HepG2 (cell line): Measurements from ENCODE around the gene RNF213. TPM values are rescaled to one million over a fixed set of nuclear protein-coding genes. Genes with fewer than 3 reads are reported as not detected.
A peak's percentile ranks its signal among the peaks of the same experiment; 100 is the strongest.

ENCODE experiments used
- PATZ1 ChIP-seq: sonication (generic); formaldehyde crosslinking; IDR thresholded peaks from 2 replicates; pipeline ENCODE4 v1.4.0; 2020; ENCODE audit warnings: missing genetic modification reagents
- PHB2 ChIP-seq: fragments of 450-650 bp; IDR thresholded peaks from 2 replicates; pipeline ENCODE4 v1.6.1; 2018; ENCODE audit not compliant: partially characterized antibody
- POLR2A ChIP-seq, 2 experiments: IDR thresholded peaks; 2 replicates each; pipeline ENCODE4 v1.6.1; 2011; ENCODE audit warnings: low read depth in 2 of 2, low read length in 2 of 2, mild to moderate bottlenecking in 1 of 2, moderate library complexity in 1 of 2; ENCODE audit not compliant: insufficient read depth in 1 of 2
- RAD51 ChIP-seq: fragments of 450-650 bp; IDR thresholded peaks from 2 replicates; pipeline ENCODE4 v1.6.1; 2016; ENCODE audit warnings: borderline replicate concordance
- SUZ12 ChIP-seq: fragments of 150-350 bp; IDR thresholded peaks from 2 replicates; pipeline ENCODE4 v1.6.1; 2014; ENCODE audit warnings: low read depth, low read length
- TBX3 ChIP-seq: fragments of 450-650 bp; IDR thresholded peaks from 2 replicates; pipeline ENCODE4 v1.6.1; 2017; ENCODE audit warnings: antibody characterized with exemption, mild to moderate bottlenecking, inconsistent platforms, borderline replicate concordance
- TFE3 ChIP-seq: IDR thresholded peaks from 2 replicates; pipeline ENCODE4 v1.6.1; 2016
- ZFP37 ChIP-seq: sonication (generic); formaldehyde crosslinking; IDR thresholded peaks from 2 replicates; pipeline ENCODE4 v1.4.0; 2020; ENCODE audit warnings: missing genetic modification reagents, borderline replicate concordance
- ZIK1 ChIP-seq: sonication (generic); formaldehyde crosslinking; IDR thresholded peaks from 2 replicates; pipeline ENCODE4 v1.5.0; 2020; ENCODE audit warnings: mild to moderate bottlenecking, low read depth, missing genetic modification reagents, borderline replicate concordance
- ZNF296 ChIP-seq: sonication (generic); formaldehyde crosslinking; conservative IDR thresholded peaks from 2 replicates; pipeline ENCODE4 v1.5.0; 2020; ENCODE audit warnings: mild to moderate bottlenecking, missing genetic modification reagents
- ZNF317 ChIP-seq: sonication (generic); formaldehyde crosslinking; IDR thresholded peaks from 2 replicates; pipeline ENCODE4 v1.5.0; 2020; ENCODE audit warnings: mild to moderate bottlenecking, missing genetic modification reagents
- ZNF432 ChIP-seq: sonication (generic); formaldehyde crosslinking; IDR thresholded peaks from 2 replicates; pipeline ENCODE4 v1.5.0; 2020; ENCODE audit warnings: missing genetic modification reagents, mild to moderate bottlenecking, borderline replicate concordance
- ZNF75D ChIP-seq: sonication (generic); formaldehyde crosslinking; IDR thresholded peaks from 2 replicates; pipeline ENCODE4 v1.8.1; 2023; ENCODE audit warnings: missing genetic modification reagents, mild to moderate bottlenecking, borderline replicate concordance
- polyA plus RNA-seq, 8 experiments: library from polyadenylated mRNA; depleted of rRNA in 3 of 8; stranded (reverse) in 7 of 8; unstranded in 1 of 8; fragments of >200 nt; fragmentation: Illumina TruSeq in 4 of 8; extraction: Trizol in 4 of 8; gene quantifications; 2 replicates each; pipeline versions ENCODE4 v1.2.1 to v1.2.3, GENCODE V29; 2011 to 2016; ENCODE audit warnings: low read depth in 4 of 8, missing spikeins in 1 of 8, mixed read lengths in 1 of 8; ENCODE audit not compliant: insufficient read depth in 1 of 8
- total RNA-seq, 5 experiments: library from RNA; depleted of rRNA; stranded (reverse); fragments of >200 nt; fragmentation: Illumina TruSeq; extraction: Trizol; gene quantifications; 2 replicates each; pipeline ENCODE4 v1.2.3, GENCODE V29; 2016; ENCODE audit warnings: low read depth in 1 of 5
- TF ChIP-seq, protein P1 (sequence below): IDR thresholded peaks from 2 replicates; pipeline ENCODE4 v1.6.1; 2012; ENCODE audit warnings: low read depth, low read length, improper control_type of control experiment
- TF ChIP-seq, protein P2 (sequence below): sonication (generic); formaldehyde crosslinking; IDR thresholded peaks from 2 replicates; pipeline ENCODE4 v1.5.0; 2020; ENCODE audit warnings: missing genetic modification reagents
- TF ChIP-seq, protein P3 (sequence below): sonication (generic); formaldehyde crosslinking; IDR thresholded peaks from 2 replicates; pipeline ENCODE4 v1.4.0; 2020; ENCODE audit warnings: mild to moderate bottlenecking, low read depth, missing genetic modification reagents
- TF ChIP-seq, protein P4 (sequence below): sonication (generic); formaldehyde crosslinking; IDR thresholded peaks from 2 replicates; pipeline ENCODE4 v1.8.1; 2023; ENCODE audit warnings: mild to moderate bottlenecking, missing genetic modification reagents
- TF ChIP-seq, protein P5 (sequence below): sonication (generic); formaldehyde crosslinking; IDR thresholded peaks from 2 replicates; pipeline ENCODE4 v1.4.0; 2020; ENCODE audit warnings: missing genetic modification reagents

RNF213 gene
- total and polyA plus RNA-seq, 2 of the 13 experiments (the other 11 are each of a cell fraction or from before 2014, with no cell fraction given), result 38.6 to 38.7 TPM

- peak; percentile 72 for TF ChIP-seq PATZ1 (CRISPR knock-in tag)
- peak; percentile 96 for TF ChIP-seq ZFP37 (CRISPR knock-in tag)
- TF ChIP-seq POLR2A (IDR thresholded peaks at IDR 0.05; ENCODE audit: insufficient read depth in 1 of 2, low read depth in 2 of 2, low read length in 2 of 2), result no peak
- peak; percentile 72; the same call in 1 of the 2 replicates for TF ChIP-seq ZNF317
- TF ChIP-seq PHB2, result no peak
- TF ChIP-seq, protein P1, sequence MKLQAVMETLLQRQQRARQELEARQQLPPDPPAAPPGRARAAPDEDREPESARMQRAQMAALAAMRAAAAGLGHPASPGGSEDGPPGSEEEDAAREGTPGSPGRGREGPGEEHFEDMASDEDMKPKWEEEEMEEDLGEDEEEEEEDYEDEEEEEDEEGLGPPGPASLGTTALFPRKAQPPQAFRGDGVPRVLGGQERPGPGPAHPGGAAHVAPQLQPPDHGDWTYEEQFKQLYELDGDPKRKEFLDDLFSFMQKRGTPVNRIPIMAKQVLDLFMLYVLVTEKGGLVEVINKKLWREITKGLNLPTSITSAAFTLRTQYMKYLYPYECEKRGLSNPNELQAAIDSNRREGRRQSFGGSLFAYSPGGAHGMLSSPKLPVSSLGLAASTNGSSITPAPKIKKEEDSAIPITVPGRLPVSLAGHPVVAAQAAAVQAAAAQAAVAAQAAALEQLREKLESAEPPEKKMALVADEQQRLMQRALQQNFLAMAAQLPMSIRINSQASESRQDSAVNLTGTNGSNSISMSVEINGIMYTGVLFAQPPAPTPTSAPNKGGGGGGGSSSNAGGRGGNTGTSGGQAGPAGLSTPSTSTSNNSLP, result no peak
- TF ChIP-seq TBX3, result no peak
- TF ChIP-seq, protein P2, sequence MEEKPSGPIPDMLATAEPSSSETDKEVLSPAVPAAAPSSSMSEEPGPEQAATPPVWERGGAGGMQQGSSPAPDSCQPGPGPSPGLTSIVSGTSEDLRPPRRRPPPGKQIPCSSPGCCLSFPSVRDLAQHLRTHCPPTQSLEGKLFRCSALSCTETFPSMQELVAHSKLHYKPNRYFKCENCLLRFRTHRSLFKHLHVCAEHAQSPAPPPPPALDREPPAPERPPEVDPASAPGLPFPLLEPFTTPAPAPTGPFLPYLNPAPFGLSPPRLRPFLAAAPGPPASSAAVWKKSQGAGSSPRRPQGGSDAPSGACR (CRISPR knock-in tag), result no peak; the same call in 1 of the 2 replicates
- no peak for TF ChIP-seq SUZ12
- TF ChIP-seq, protein P3, sequence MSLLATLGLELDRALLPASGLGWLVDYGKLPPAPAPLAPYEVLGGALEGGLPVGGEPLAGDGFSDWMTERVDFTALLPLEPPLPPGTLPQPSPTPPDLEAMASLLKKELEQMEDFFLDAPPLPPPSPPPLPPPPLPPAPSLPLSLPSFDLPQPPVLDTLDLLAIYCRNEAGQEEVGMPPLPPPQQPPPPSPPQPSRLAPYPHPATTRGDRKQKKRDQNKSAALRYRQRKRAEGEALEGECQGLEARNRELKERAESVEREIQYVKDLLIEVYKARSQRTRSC (CRISPR knock-in tag), result no peak
- TF ChIP-seq, protein P4, sequence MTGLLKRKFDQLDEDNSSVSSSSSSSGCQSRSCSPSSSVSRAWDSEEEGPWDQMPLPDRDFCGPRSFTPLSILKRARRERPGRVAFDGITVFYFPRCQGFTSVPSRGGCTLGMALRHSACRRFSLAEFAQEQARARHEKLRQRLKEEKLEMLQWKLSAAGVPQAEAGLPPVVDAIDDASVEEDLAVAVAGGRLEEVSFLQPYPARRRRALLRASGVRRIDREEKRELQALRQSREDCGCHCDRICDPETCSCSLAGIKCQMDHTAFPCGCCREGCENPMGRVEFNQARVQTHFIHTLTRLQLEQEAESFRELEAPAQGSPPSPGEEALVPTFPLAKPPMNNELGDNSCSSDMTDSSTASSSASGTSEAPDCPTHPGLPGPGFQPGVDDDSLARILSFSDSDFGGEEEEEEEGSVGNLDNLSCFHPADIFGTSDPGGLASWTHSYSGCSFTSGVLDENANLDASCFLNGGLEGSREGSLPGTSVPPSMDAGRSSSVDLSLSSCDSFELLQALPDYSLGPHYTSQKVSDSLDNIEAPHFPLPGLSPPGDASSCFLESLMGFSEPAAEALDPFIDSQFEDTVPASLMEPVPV (CRISPR knock-in tag), result peak; percentile 41; the same call in 1 of the 2 replicates
- TF ChIP-seq TFE3 (CRISPR knock-in tag), result peak; percentile 92
- no peak for TF ChIP-seq ZNF432 (CRISPR knock-in tag)
- TF ChIP-seq ZNF296, result peak; percentile 88
- TF ChIP-seq, protein P5, sequence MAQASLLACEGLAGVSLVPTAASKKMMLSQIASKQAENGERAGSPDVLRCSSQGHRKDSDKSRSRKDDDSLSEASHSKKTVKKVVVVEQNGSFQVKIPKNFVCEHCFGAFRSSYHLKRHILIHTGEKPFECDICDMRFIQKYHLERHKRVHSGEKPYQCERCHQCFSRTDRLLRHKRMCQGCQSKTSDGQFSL (CRISPR knock-in tag), result 0 out of 2 replicates have a peak, but pooled peaks have one; percentile 46
- peak; percentile 93; the same call in 1 of the 2 replicates for TF ChIP-seq ZIK1 (CRISPR knock-in tag)
- no peak for TF ChIP-seq ZNF75D (CRISPR knock-in tag)
- no peak for TF ChIP-seq RAD51
Measured at GRCh38 chr17:80441133-80441578, 180.5 kb downstream of the RNF213 start (continued).
